H1 (cell line): ENCODE data around the gene ISOC2. TPM values are rescaled to one million over a fixed set of nuclear protein-coding genes. Genes with fewer than 3 reads are reported as not detected.

Source experiments
- CHD2 ChIP-seq: IDR thresholded peaks from 2 replicates; pipeline ENCODE4 v1.6.1; 2012; ENCODE audit warnings: low read length, improper control_type of control experiment
- EP300 ChIP-seq, 2 experiments: IDR thresholded peaks; 1 replicate in 1 of 2; 2 replicates in 1 of 2; pipeline ENCODE4 v1.6.1; 2011 to 2012; ENCODE audit warnings: low read depth in 2 of 2, low read length in 2 of 2, mild to moderate bottlenecking in 2 of 2, borderline replicate concordance in 1 of 2, inconsistent platforms in 1 of 2, moderate library complexity in 1 of 2
- KDM1A ChIP-seq: fragments of 200-600, 300-600 bp; sonication (generic); IDR thresholded peaks from 2 replicates; pipeline ENCODE4 v1.7.1; 2016; ENCODE audit warnings: mild to moderate bottlenecking, low read length, borderline replicate concordance
- NANOG ChIP-seq: IDR thresholded peaks from 2 replicates; pipeline ENCODE4 v1.6.1; 2011; ENCODE audit warnings: low read length, low read depth, mild to moderate bottlenecking, inconsistent platforms; ENCODE audit not compliant: insufficient read depth, poor library complexity, severe bottlenecking
- POLR2A ChIP-seq, 2 experiments: IDR thresholded peaks; 1 replicate in 1 of 2; 2 replicates in 1 of 2; pipeline ENCODE4 v1.6.1; 2011; ENCODE audit warnings: low read depth in 2 of 2, low read length in 2 of 2, mild to moderate bottlenecking in 2 of 2; ENCODE audit errors: control extremely low read depth in 1 of 2
- SP1 ChIP-seq: IDR thresholded peaks from 2 replicates; pipeline ENCODE4 v1.6.1; 2011; ENCODE audit warnings: low read depth, low read length
- TBP ChIP-seq: IDR thresholded peaks from 2 replicates; pipeline ENCODE4 v1.6.1; 2011; ENCODE audit warnings: low read depth, low read length, improper control_type of control experiment
- TEAD4 ChIP-seq: IDR thresholded peaks from 2 replicates; pipeline ENCODE4 v1.6.1; 2012; ENCODE audit warnings: low read depth, low read length, inconsistent platforms, mixed read lengths
- polyA plus RNA-seq, 7 experiments: library from polyadenylated mRNA; depleted of rRNA in 3 of 7; stranded (reverse) in 5 of 7; unstranded in 2 of 7; fragments of >200 nt in 5 of 7; fragments of 200-250 nt in 2 of 7; gene quantifications; 1 replicate in 5 of 7; 2 replicates in 1 of 7; 4 replicates in 1 of 7; pipeline versions ENCODE4 v1.2.1 to v1.2.3, GENCODE V29; 2011 to 2013; ENCODE audit warnings: missing spikeins in 2 of 7, mixed read lengths in 2 of 7
- total RNA-seq: library from RNA; stranded (reverse); fragmentation: NEBNext Ultra II Directional; extraction: Animal tissue kit (Norgen Biotek cat#: 25700); gene quantifications from 2 replicates; pipeline ENCODE4 v1.2.1, GENCODE V29; 2021

The ISOC2 gene
- total and polyA plus RNA-seq, 2 of the 8 experiments (the other 6 are each of a cell fraction or from before 2014, with no cell fraction given) = 96.9 to 152 TPM

- TF ChIP-seq EP300 (IDR thresholded peaks at IDR 0.05; ENCODE audit: borderline replicate concordance in 1 of 2, low read depth in 2 of 2, low read length in 2 of 2) = no peak
- TF ChIP-seq POLR2A (IDR thresholded peaks at IDR 0.05; ENCODE audit: control extremely low read depth in 1 of 2, low read depth in 2 of 2, low read length in 2 of 2) = no peak
- TF ChIP-seq SP1 = no peak
- TF ChIP-seq TBP = no peak
- no peak for TF ChIP-seq NANOG
- no peak for TF ChIP-seq KDM1A
- TF ChIP-seq CHD2 = no peak
- TF ChIP-seq TEAD4 = no peak
These were observed 18.2 kb upstream of the ISOC2 start (continued) for GRCh38 chr19:55479451-55480230.
